ENCODE data around the gene OCIAD1.

DNA sequence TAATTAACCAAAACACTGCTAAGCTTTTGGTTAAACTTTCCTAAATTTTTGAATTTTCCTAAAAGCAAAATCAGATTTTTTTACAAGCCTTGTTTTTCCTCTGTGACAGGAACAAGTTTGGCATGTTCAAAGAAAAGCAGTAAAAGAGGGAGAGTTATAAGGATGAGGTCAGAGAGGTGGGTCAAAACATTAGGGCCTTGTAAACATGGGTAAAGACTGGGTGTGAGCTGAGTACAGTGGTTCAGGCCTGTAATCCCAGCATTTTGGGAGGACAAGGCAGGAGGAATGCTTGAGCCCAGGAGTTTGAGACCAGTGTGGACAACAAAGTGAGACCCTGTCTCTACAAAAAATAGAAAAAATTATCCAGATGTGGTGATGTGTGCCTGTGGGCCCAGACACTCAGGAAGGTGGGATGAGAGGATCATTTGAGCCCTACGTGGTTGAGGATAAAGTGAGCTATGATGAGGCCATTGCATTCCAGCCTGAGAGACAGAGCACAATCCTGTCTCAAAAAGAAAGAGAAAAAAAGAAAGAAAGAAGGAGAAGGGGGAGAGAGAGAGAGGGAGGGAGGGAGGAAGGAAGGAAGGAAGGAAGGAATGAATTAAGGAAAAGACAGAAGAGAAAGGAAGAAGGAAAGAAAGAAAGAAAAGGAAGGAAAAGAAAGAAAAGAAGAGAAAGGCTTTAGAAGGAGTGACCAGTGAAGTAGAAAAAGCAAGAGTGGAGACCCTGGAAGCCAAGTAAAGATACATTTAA lies 33.8 kb upstream of the OCIAD1 start:
- TF ChIP-seq POLR2A (IDR thresholded peaks at IDR 0.05), result no peak
- TF ChIP-seq, protein P1, sequence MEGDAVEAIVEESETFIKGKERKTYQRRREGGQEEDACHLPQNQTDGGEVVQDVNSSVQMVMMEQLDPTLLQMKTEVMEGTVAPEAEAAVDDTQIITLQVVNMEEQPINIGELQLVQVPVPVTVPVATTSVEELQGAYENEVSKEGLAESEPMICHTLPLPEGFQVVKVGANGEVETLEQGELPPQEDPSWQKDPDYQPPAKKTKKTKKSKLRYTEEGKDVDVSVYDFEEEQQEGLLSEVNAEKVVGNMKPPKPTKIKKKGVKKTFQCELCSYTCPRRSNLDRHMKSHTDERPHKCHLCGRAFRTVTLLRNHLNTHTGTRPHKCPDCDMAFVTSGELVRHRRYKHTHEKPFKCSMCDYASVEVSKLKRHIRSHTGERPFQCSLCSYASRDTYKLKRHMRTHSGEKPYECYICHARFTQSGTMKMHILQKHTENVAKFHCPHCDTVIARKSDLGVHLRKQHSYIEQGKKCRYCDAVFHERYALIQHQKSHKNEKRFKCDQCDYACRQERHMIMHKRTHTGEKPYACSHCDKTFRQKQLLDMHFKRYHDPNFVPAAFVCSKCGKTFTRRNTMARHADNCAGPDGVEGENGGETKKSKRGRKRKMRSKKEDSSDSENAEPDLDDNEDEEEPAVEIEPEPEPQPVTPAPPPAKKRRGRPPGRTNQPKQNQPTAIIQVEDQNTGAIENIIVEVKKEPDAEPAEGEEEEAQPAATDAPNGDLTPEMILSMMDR (IDR thresholded peaks at IDR 0.05), result no peak
- no peak for TF ChIP-seq POLR2AphosphoS5 (IDR thresholded peaks at IDR 0.05; ENCODE audit: insufficient read depth in 1 of 2, low read depth in 1 of 2)

All from vagina (tissue), 2 donors.